ENCODE data around the gene HNRNPA0. TPM values are rescaled to one million over a fixed set of nuclear protein-coding genes. Genes with fewer than 3 reads are reported as not detected.

HNRNPA0 gene
- total and polyA plus RNA-seq, 2 experiments from 2014 or later, result 15.1 to 39.9 TPM

DNA sequence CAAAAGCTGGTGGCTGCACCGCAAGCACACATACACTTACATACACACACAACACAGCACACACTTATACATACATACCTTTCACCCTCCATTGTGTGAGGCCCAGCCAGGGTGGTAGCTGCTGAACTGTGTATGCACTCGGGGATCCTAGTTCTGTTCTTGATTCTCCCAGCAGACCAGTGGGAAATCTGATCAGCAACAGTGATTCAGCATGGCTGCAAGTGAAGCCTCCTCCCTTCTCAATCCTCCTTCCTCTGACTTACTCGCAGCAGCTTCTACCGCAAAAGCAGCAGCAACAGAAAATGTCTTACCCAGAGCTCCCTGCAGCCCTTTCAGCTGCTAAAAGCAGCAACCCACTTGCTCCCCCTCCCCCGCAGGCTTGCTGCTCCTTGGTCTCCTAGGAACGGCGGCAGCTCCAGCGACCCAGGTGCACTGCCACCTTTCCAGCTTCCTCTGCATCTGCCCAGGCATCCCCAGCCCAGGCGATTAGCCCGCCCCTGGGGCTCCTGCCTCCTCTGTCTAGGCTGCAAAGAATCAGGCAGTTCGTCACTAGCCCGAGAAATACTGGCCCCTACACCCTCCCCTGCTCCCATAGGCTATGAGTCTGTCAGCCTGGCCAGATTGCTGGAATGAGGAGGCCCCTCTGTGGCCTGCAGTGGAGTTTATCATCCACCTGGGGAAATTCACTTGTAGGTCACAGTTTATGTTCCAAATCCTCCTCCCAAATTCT is 18.4 kb downstream of the HNRNPA0 start, which contains the start of gene KLHL3:
TSS of gene KLHL3 (minus strand) at position 535 of the 730 bp plus-strand sequence. CDS start at position 92, 443 bp downstream.
- H3K4me2 ChIP-seq, result peak within 1 kb of the TSS; percentile 85
- Mint-ChIP-seq H3K4me1 (peaks cover 21% of the 10 kb centered on the region; the same call in 2 of the 3 replicates), H3K4me3 (no peak within 1 kb of the TSS), H3K27me3 (ENCODE audit: insufficient read depth, low read depth, poor library complexity) (peaks cover 2% of the 10 kb centered on the region), H3K36me3 (ENCODE audit: low read depth) (no peaks in the 10 kb centered on the region), H3K27ac (no peak within 1 kb of the TSS), H3K9me3 (peaks cover 6% of the 10 kb centered on the region)
- peak within 1 kb of the TSS; percentile 74 for H2AFZ ChIP-seq
- no peaks in the 10 kb centered on the region for H4K20me1 ChIP-seq (replicated peaks; ENCODE audit: insufficient read depth)
- no peaks in the 10 kb centered on the region for H3K36me3 ChIP-seq (ENCODE audit: insufficient read depth)
- DNase-seq (ENCODE audit: low spot score), result peak; percentile 95
- H3F3A ChIP-seq (replicated peaks; ENCODE audit: low read depth), result no peaks in the 10 kb centered on the region
- H3K27me3 ChIP-seq (ENCODE audit: insufficient read depth), result no peaks in the 10 kb centered on the region
- H3K4me1 ChIP-seq (ENCODE audit: insufficient read depth), result peaks cover 17% of the 10 kb centered on the region
- no peaks in the 10 kb centered on the region for H3K9me2 ChIP-seq (ENCODE audit: insufficient read depth)
- peaks cover 40% of the 10 kb centered on the region for H3K79me2 ChIP-seq (replicated peaks; ENCODE audit: insufficient read depth)
- TF ChIP-seq JUNB (IDR thresholded peaks at IDR 0.05; ENCODE audit: unreplicated experiment), result no peak
- no peak for TF ChIP-seq EZH2 (IDR thresholded peaks at IDR 0.05; ENCODE audit: low read depth, unreplicated experiment)
- no peak for TF ChIP-seq ZNF331 (CRISPR knock-in tag; IDR thresholded peaks at IDR 0.05; ENCODE audit: low read depth)
- TF ChIP-seq, protein P1, sequence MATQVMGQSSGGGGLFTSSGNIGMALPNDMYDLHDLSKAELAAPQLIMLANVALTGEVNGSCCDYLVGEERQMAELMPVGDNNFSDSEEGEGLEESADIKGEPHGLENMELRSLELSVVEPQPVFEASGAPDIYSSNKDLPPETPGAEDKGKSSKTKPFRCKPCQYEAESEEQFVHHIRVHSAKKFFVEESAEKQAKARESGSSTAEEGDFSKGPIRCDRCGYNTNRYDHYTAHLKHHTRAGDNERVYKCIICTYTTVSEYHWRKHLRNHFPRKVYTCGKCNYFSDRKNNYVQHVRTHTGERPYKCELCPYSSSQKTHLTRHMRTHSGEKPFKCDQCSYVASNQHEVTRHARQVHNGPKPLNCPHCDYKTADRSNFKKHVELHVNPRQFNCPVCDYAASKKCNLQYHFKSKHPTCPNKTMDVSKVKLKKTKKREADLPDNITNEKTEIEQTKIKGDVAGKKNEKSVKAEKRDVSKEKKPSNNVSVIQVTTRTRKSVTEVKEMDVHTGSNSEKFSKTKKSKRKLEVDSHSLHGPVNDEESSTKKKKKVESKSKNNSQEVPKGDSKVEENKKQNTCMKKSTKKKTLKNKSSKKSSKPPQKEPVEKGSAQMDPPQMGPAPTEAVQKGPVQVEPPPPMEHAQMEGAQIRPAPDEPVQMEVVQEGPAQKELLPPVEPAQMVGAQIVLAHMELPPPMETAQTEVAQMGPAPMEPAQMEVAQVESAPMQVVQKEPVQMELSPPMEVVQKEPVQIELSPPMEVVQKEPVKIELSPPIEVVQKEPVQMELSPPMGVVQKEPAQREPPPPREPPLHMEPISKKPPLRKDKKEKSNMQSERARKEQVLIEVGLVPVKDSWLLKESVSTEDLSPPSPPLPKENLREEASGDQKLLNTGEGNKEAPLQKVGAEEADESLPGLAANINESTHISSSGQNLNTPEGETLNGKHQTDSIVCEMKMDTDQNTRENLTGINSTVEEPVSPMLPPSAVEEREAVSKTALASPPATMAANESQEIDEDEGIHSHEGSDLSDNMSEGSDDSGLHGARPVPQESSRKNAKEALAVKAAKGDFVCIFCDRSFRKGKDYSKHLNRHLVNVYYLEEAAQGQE (IDR thresholded peaks at IDR 0.05; ENCODE audit: unreplicated experiment), result no peak
- TF ChIP-seq, protein P2, sequence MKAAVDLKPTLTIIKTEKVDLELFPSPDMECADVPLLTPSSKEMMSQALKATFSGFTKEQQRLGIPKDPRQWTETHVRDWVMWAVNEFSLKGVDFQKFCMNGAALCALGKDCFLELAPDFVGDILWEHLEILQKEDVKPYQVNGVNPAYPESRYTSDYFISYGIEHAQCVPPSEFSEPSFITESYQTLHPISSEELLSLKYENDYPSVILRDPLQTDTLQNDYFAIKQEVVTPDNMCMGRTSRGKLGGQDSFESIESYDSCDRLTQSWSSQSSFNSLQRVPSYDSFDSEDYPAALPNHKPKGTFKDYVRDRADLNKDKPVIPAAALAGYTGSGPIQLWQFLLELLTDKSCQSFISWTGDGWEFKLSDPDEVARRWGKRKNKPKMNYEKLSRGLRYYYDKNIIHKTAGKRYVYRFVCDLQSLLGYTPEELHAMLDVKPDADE (IDR thresholded peaks at IDR 0.05), result no peak
- TF ChIP-seq EZH2phosphoT487 (IDR thresholded peaks at IDR 0.05; ENCODE audit: unreplicated experiment), result no peak
- no peak for TF ChIP-seq NANOG (IDR thresholded peaks at IDR 0.05; ENCODE audit: borderline replicate concordance)
- TF ChIP-seq POLR2AphosphoS5 (IDR thresholded peaks at IDR 0.05; ENCODE audit: low read depth), result peak; percentile 58
- no peak for TF ChIP-seq STAT1 (IDR thresholded peaks at IDR 0.05; ENCODE audit: unreplicated experiment)
- peak; percentile 25 for TF ChIP-seq CREB1 (CRISPR knock-in tag; IDR thresholded peaks at IDR 0.05; ENCODE audit: low read depth)
- TF ChIP-seq, protein P3, sequence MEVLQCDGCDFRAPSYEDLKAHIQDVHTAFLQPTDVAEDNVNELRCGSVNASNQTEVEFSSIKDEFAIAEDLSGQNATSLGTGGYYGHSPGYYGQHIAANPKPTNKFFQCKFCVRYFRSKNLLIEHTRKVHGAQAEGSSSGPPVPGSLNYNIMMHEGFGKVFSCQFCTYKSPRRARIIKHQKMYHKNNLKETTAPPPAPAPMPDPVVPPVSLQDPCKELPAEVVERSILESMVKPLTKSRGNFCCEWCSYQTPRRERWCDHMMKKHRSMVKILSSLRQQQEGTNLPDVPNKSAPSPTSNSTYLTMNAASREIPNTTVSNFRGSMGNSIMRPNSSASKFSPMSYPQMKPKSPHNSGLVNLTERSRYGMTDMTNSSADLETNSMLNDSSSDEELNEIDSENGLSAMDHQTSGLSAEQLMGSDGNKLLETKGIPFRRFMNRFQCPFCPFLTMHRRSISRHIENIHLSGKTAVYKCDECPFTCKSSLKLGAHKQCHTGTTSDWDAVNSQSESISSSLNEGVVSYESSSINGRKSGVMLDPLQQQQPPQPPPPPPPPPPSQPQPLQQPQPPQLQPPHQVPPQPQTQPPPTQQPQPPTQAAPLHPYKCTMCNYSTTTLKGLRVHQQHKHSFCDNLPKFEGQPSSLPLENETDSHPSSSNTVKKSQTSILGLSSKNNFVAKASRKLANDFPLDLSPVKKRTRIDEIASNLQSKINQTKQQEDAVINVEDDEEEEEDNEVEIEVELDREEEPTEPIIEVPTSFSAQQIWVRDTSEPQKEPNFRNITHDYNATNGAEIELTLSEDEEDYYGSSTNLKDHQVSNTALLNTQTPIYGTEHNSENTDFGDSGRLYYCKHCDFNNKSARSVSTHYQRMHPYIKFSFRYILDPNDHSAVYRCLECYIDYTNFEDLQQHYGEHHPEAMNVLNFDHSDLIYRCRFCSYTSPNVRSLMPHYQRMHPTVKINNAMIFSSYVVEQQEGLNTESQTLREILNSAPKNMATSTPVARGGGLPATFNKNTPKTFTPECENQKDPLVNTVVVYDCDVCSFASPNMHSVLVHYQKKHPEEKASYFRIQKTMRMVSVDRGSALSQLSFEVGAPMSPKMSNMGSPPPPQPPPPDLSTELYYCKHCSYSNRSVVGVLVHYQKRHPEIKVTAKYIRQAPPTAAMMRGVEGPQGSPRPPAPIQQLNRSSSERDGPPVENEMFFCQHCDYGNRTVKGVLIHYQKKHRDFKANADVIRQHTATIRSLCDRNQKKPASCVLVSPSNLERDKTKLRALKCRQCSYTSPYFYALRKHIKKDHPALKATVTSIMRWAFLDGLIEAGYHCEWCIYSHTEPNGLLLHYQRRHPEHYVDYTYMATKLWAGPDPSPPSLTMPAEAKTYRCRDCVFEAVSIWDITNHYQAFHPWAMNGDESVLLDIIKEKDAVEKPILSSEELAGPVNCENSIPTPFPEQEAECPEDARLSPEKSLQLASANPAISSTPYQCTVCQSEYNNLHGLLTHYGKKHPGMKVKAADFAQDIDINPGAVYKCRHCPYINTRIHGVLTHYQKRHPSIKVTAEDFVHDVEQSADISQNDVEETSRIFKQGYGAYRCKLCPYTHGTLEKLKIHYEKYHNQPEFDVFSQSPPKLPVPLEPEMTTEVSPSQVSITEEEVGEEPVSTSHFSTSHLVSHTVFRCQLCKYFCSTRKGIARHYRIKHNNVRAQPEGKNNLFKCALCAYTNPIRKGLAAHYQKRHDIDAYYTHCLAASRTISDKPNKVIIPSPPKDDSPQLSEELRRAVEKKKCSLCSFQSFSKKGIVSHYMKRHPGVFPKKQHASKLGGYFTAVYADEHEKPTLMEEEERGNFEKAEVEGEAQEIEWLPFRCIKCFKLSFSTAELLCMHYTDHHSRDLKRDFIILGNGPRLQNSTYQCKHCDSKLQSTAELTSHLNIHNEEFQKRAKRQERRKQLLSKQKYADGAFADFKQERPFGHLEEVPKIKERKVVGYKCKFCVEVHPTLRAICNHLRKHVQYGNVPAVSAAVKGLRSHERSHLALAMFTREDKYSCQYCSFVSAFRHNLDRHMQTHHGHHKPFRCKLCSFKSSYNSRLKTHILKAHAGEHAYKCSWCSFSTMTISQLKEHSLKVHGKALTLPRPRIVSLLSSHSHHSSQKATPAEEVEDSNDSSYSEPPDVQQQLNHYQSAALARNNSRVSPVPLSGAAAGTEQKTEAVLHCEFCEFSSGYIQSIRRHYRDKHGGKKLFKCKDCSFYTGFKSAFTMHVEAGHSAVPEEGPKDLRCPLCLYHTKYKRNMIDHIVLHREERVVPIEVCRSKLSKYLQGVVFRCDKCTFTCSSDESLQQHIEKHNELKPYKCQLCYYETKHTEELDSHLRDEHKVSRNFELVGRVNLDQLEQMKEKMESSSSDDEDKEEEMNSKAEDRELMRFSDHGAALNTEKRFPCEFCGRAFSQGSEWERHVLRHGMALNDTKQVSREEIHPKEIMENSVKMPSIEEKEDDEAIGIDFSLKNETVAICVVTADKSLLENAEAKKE (CRISPR knock-in tag; IDR thresholded peaks at IDR 0.05), result no peak
- TF ChIP-seq, protein P4, sequence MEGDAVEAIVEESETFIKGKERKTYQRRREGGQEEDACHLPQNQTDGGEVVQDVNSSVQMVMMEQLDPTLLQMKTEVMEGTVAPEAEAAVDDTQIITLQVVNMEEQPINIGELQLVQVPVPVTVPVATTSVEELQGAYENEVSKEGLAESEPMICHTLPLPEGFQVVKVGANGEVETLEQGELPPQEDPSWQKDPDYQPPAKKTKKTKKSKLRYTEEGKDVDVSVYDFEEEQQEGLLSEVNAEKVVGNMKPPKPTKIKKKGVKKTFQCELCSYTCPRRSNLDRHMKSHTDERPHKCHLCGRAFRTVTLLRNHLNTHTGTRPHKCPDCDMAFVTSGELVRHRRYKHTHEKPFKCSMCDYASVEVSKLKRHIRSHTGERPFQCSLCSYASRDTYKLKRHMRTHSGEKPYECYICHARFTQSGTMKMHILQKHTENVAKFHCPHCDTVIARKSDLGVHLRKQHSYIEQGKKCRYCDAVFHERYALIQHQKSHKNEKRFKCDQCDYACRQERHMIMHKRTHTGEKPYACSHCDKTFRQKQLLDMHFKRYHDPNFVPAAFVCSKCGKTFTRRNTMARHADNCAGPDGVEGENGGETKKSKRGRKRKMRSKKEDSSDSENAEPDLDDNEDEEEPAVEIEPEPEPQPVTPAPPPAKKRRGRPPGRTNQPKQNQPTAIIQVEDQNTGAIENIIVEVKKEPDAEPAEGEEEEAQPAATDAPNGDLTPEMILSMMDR (conservative IDR thresholded peaks at IDR 0.05; ENCODE audit: low read depth in 2 of 2), result peak; percentile 33 to 74
- TF ChIP-seq ZNF114 (CRISPR knock-in tag; IDR thresholded peaks at IDR 0.05), result no peak
- peak within 1 kb of the TSS; percentile 93 for H3K27ac ChIP-seq (ENCODE audit: low read depth)
- H3K4me3 ChIP-seq, result peak within 1 kb of the TSS; percentile 67
- peak; percentile 95 for ATAC-seq

Data from GM23338 (cell line).